HG02973 (cell line): ENCODE data around the gene PLCB2.

ENCODE experiments used
- ATAC-seq: cut with Tn5 transposase; IDR thresholded peaks from one replicate; pipeline ENCODE4 v1.9.1; 2021; ENCODE audit warnings: moderate library complexity; ENCODE audit not compliant: unreplicated experiment

PLCB2 gene, protein sequence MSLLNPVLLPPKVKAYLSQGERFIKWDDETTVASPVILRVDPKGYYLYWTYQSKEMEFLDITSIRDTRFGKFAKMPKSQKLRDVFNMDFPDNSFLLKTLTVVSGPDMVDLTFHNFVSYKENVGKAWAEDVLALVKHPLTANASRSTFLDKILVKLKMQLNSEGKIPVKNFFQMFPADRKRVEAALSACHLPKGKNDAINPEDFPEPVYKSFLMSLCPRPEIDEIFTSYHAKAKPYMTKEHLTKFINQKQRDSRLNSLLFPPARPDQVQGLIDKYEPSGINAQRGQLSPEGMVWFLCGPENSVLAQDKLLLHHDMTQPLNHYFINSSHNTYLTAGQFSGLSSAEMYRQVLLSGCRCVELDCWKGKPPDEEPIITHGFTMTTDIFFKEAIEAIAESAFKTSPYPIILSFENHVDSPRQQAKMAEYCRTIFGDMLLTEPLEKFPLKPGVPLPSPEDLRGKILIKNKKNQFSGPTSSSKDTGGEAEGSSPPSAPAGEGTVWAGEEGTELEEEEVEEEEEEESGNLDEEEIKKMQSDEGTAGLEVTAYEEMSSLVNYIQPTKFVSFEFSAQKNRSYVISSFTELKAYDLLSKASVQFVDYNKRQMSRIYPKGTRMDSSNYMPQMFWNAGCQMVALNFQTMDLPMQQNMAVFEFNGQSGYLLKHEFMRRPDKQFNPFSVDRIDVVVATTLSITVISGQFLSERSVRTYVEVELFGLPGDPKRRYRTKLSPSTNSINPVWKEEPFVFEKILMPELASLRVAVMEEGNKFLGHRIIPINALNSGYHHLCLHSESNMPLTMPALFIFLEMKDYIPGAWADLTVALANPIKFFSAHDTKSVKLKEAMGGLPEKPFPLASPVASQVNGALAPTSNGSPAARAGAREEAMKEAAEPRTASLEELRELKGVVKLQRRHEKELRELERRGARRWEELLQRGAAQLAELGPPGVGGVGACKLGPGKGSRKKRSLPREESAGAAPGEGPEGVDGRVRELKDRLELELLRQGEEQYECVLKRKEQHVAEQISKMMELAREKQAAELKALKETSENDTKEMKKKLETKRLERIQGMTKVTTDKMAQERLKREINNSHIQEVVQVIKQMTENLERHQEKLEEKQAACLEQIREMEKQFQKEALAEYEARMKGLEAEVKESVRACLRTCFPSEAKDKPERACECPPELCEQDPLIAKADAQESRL

DNA sequence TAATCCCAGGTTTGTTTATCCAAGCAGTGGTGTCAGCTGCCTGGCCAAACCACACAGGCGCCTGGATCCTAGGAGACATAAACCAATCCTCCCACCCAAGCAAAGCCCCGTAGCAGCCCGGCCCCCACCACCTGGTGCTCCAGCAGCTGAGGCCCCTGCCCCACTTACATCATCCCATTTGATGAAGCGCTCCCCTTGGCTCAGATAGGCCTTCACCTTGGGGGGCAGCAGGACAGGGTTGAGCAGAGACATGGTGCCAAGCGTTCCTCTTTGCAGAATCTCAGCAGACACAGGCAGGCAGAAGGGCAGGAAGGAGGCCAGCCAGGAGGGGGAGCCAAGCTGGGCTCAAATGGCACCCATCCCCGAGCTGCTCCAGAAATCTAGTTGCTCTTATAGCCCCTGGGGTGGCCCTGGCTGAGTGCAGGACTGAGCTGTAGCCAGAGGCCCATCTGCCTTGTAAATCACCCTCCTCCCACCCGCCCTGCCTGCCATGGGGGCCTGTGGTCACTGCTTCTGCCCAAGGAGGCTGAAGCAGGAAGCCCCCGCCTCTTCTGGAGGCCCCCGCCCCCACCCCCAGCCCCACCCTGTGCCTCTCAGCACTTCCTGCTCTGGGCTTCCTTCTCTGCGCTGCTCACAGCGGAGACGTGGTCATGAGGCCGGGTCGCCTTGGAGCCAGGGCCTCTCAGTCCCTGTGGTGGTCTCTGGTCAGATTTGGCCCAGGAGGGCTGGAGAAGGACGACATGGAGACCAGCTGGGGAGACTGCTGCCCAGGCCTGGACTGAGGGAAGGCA, at the start of gene PLCB2:
TSS of gene PLCB2 (minus strand) at position 515 of the 791 bp plus-strand sequence. CDS start at position 252, 263 bp downstream.
- peak; percentile 49 for ATAC-seq

GRCh38 chr15:40357246-40357645, 49.5 kb upstream of the PLCB2 start:
- no peak for ATAC-seq

GRCh38 chr15:40355976-40356585, 48.3 kb upstream of the PLCB2 start:
- no peak for ATAC-seq

GRCh38 chr15:40354408-40355171, 46.9 kb upstream of the PLCB2 start:
- no peak for ATAC-seq

- ATAC-seq = no peak
Observed at GRCh38 chr15:40353697-40354096, 46.0 kb upstream of the PLCB2 start.

DNA sequence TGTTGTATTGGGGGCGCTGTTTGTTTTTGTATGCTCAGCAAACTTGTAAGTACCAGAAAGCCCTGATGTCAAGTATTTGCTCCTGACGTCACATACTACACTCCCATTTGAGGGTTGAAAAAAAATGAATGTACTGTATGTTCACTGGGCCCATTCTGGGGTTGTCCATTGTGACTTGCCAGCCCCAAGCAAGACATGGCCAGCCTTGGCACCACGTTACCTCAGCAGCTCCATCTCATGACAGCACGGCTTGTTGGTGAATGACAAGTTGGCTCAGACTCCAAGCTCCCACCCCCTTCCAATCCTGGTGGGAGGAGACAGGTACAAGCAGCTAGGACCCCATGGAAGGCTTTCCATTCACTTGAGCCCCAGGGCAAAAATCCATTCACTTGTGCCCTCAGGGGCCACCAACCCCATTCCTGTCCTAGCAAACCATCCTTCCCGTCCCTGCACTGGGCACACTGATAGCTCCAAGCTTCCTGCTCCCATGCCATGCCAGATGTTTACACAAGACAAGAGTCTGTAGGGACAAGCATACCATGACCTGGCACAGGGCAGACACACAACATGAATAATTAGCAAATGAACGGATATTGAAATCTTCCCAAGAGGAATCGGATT, 44.7 kb upstream of the PLCB2 start:
- ATAC-seq = no peak

DNA sequence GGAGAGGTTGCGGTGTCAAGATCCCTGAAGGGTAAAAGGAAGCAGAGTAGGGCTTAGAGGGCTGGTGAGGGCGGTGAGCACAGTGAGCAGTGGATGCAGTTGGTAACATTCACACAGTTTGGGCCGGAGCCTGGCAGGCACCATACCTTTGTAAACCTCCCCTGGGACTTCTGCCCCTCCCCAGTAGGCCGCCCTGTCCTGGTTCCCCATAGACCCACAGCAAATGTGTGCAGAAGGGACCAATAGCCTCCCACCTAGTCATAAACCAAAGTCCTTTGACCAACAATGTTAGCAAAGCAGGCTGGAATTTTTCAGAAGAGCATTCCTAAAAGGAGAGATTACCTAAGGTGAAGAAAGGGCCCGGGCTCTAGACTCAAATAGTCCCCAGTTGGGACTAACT, 41.4 kb upstream of the PLCB2 start:
- ATAC-seq = no peak

DNA sequence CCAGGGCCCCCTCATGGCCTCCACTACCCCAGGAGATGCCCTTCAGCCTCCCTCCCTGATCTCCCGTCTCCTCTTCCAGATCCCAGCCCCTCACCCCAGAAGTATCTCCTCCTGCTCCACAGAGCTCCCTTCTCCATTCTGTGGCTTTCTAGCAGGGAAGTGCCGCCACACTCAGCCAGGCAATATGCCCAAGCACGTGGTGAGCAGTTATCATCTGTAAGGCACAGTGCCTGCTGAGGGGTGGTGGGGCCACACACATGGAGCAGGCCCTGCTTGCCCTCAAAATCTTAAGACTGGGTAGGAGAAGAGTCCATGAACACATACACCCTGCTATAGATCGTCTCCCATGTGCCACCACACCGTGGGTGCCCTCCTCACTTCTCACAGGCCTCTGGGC, 40.7 kb upstream of the PLCB2 start:
- no peak for ATAC-seq

DNA sequence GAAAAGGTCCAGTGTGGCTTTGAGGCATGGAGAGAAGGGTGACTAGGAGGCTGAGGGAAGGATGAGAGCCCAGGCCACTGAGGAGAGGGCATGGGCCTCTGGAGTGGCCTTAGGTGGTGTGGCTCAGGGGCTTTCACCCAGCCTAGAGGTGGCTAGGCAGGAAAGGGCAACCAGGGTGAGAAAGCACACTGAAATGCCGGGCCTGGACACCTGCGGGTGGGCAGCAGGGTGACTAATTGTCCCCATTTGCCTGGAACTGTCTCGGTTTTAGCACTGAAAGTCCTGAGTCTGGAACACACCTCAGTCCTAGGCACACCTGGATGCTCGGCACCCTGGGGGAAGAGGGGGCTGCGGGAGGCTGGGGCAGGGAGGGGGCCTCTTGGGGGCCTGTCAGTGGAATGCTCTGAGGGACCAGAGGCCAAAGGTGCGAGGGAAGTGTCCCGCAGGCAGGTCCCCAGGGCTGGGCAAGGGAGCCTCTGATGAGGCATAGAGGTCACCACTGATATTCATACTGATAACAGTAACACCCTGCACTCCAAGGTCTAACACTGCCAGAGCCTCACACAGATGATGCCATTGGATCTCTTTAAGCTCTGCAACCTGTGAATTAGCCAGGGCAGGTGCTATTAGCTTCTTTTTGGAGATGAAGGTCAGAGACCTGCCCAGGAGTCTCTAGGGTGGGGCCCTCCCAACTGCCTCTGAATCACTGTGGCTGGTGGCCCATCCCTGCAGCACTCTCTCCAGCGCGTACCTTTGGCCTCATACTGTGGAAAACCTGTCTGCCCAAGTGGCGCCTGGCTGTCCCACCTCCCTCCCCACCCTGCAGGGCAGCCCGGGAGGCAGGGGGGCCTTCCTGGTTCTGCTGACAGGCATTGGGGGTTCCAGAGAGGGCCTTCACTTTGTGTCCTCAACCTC, 40.1 kb upstream of the PLCB2 start:
- no peak for ATAC-seq

- ATAC-seq = no peak
Observed at GRCh38 chr15:40346579-40347558, 39.1 kb upstream of the PLCB2 start.

GRCh38 chr15:40345867-40346578, 38.3 kb upstream of the PLCB2 start:
- no peak for ATAC-seq

DNA sequence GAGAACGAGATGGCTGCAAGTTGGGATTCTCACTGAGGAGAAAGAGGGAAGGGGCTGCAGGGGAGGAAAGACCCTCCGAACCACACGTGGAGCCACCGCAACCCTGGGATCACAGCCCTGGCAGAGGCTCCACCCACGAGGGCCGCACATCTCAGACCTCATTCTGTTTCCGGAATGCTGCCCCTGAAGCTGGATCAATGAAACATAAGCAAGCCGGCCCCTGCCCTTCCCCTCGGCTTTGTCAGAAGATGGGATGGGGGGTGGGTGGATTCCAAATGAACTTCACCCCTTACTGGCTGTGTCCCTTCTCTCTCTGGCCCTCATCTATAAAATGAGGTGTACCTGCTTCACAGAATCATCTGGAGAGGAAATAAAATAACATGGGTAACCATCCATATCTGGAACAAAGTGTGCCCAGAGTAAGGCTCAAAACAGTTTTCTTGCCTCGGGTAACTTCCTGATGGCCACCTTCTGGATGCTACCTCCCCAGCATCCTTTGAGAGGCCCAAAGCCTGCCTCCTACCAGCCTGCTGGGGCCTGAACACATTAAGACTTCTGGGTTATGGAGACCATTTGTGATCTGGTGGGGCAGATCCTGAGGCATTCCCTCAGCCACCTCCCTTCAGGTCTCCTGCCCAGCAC, 37.6 kb upstream of the PLCB2 start:
- no peak for ATAC-seq

DNA sequence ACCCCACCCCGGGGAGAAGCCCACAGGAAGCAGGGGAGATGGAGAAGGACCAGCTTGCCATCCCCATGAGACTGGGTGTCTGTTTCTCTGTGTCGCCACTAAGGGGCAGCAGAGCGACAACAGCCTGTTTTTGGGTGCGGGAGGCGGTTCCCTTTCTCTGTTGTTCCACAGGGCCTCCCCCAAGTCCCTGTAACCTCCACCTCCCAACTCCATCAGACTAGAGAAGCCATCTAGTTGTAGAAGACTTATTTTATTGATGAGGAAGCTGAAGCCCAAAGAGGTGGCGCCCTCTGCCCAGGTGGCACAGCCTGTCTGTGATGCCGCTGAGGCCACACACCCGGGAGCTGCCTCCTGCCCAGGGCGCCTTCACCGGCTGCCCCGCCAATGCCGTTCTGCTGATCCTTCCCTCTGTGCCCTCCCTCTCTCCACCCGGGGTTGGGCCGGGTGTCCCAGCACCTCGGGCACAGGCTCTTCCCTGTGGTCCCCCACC, 36.9 kb upstream of the PLCB2 start:
- no peak for ATAC-seq

DNA sequence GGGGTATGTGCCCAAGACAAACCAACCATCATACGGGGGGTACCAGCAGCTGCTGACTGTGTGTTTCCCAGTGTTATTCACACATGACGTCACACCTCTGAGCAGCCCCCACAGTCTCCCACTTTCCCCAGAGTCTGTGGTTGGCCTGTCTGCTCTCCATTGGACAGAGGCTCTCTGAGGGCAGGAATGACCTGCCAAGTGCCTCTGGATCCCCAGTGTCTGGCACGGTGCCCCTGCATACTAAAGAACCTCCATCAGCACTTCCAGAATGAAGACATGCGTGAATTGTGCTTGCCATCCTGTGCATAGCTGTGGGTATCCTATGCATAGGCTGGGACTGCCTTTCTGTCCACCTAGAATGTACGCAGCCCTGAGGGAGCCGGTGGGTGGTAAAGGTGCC, 36.5 kb upstream of the PLCB2 start:
- ATAC-seq = no peak

DNA sequence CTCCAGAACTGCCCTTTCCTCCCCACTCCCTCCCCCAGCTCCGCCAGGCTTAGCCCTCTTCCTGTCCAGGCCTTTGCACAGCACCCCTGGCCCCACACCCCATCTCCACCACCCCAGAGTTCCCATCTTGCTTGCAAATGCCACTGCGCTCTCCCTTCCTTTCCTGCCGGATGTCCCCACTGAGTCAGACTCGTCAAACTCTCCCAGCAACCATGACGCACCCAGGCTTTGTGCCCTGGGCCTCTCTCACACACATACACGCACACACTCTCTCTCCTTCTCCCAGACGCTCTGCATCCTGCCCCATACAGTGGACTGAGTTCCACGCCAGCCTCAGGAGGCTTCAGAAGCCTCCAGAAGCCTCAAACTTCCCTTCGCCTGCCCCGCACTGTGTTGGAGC, 35.8 kb upstream of the PLCB2 start:
- ATAC-seq = no peak
